Neural cell (in vitro differentiated cells): ENCODE results near the gene TAAR9. TPM values are rescaled to one million over a fixed set of nuclear protein-coding genes. Genes with fewer than 3 reads are reported as not detected.

Experiments
- H2AFZ ChIP-seq: fragments of 200-600, 300-800 bp; sonication (generic), shearing (Covaris generic); 2 replicates; pipeline ENCODE4 v1.6.0; 2014; ENCODE audit warnings: low read depth, mild to moderate bottlenecking, antibody characterized with exemption, low read length, moderate library complexity
- H3F3A ChIP-seq: fragments of 200-600 bp; shearing (Covaris generic); 2 replicates; pipeline ENCODE4 v1.6.1; 2016; ENCODE audit warnings: mild to moderate bottlenecking, moderate library complexity, mixed read lengths, antibody characterized with exemption, low read length; ENCODE audit not compliant: insufficient read depth, poor library complexity, severe bottlenecking
- H3K27ac ChIP-seq: fragments of 200-600, 300-800 bp; sonication (generic), shearing (Covaris generic); 2 replicates; pipeline ENCODE4 v1.5.1; 2014; ENCODE audit warnings: mild to moderate bottlenecking, low read length, moderate library complexity
- H3K27me3 ChIP-seq: fragments of 300-800, 200-600 bp; sonication (generic), shearing (Covaris generic); 2 replicates; pipeline ENCODE4 v1.6.0; 2014; ENCODE audit warnings: mild to moderate bottlenecking, low read depth, low read length, moderate library complexity; ENCODE audit not compliant: insufficient read depth
- H3K36me3 ChIP-seq: fragments of 300-800, 200-600 bp; sonication (generic), shearing (Covaris generic); 2 replicates; pipeline ENCODE4 v1.5.1; 2014; ENCODE audit warnings: mild to moderate bottlenecking, antibody characterized with exemption, low read length, moderate library complexity; ENCODE audit not compliant: insufficient read depth
- H3K4me2 ChIP-seq: fragments of 300-800, 200-600 bp; sonication (generic), shearing (Covaris generic); 2 replicates; pipeline ENCODE4 v1.6.0; 2014; ENCODE audit warnings: mild to moderate bottlenecking, low read length
- H3K4me3 ChIP-seq: fragments of 300-800, 200-600 bp; sonication (generic), shearing (Covaris generic); 2 replicates; pipeline ENCODE4 v1.5.1; 2014; ENCODE audit warnings: mild to moderate bottlenecking, low read length, moderate library complexity
- H3K79me2 ChIP-seq: fragments of 200-600 bp; shearing (Covaris generic); replicated peaks from 2 replicates; pipeline ENCODE4 v1.6.0; 2014; ENCODE audit warnings: mild to moderate bottlenecking, low read length, moderate library complexity; ENCODE audit not compliant: insufficient read depth
- H3K9ac ChIP-seq: fragments of 300-800, 200-600 bp; sonication (generic), shearing (Covaris generic); 2 replicates; pipeline ENCODE4 v1.6.1; 2016; ENCODE audit warnings: mild to moderate bottlenecking, low read length, mixed read lengths
- H3K9me2 ChIP-seq: fragments of 200-600 bp; shearing (Covaris generic); 2 replicates; pipeline ENCODE4 v1.6.1; 2016; ENCODE audit warnings: mild to moderate bottlenecking, low read length, mixed read lengths; ENCODE audit not compliant: insufficient read depth
- H3K9me3 ChIP-seq: fragments of 200-600, 300-800 bp; sonication (generic), shearing (Covaris generic); 2 replicates; pipeline ENCODE4 v1.6.1; 2016; ENCODE audit warnings: mild to moderate bottlenecking, mixed run types, low read length, moderate library complexity, mixed read lengths
- H4K20me1 ChIP-seq: fragments of 200-600 bp; shearing (Covaris generic); 2 replicates; pipeline ENCODE4 v1.6.1; 2016; ENCODE audit warnings: mild to moderate bottlenecking, mixed run types; ENCODE audit not compliant: insufficient read depth
- CTCF ChIP-seq: fragments of 450-650 bp; IDR thresholded peaks from 2 replicates; pipeline ENCODE4 v1.5.1; 2014; ENCODE audit warnings: antibody characterized with exemption, mild to moderate bottlenecking, moderate library complexity; ENCODE audit not compliant: poor library complexity, severe bottlenecking
- EP300 ChIP-seq: fragments of 450-650 bp; conservative IDR thresholded peaks from 2 replicates; pipeline ENCODE4 v1.6.1; 2014; ENCODE audit warnings: antibody characterized with exemption, mild to moderate bottlenecking, moderate library complexity; ENCODE audit not compliant: poor library complexity, severe bottlenecking
- EZH2 ChIP-seq: fragments of 200-600, 300-800 bp; shearing (Covaris generic), sonication (generic); IDR thresholded peaks from 2 replicates; pipeline ENCODE4 v1.6.1; 2014; ENCODE audit warnings: antibody characterized with exemption, low read length, borderline replicate concordance, mild to moderate bottlenecking; ENCODE audit not compliant: insufficient read depth, poor library complexity, severe bottlenecking
- MXI1 ChIP-seq: fragments of 450-650 bp; conservative IDR thresholded peaks from 2 replicates; pipeline ENCODE4 v1.6.1; 2014; ENCODE audit warnings: antibody characterized with exemption, mild to moderate bottlenecking; ENCODE audit not compliant: poor library complexity, severe bottlenecking
- POLR2AphosphoS5 ChIP-seq: IDR thresholded peaks from 2 replicates; pipeline ENCODE4 v1.6.1; 2012
- RAD21 ChIP-seq: fragments of 450-650 bp; conservative IDR thresholded peaks from 2 replicates; pipeline ENCODE4 v1.6.1; 2014; ENCODE audit warnings: antibody characterized with exemption, mild to moderate bottlenecking, moderate library complexity
- REST ChIP-seq: IDR thresholded peaks from 2 replicates; pipeline ENCODE4 v1.6.1; 2012; ENCODE audit warnings: borderline replicate concordance
- SMC3 ChIP-seq: fragments of 450-650 bp; conservative IDR thresholded peaks from 2 replicates; pipeline ENCODE4 v1.6.1; 2014; ENCODE audit warnings: antibody characterized with exemption, mild to moderate bottlenecking, moderate library complexity; ENCODE audit not compliant: poor library complexity
- TAF1 ChIP-seq: IDR thresholded peaks from 2 replicates; pipeline ENCODE4 v1.6.1; 2012; ENCODE audit warnings: low read depth
- polyA plus RNA-seq: library from polyadenylated mRNA; depleted of rRNA; stranded (reverse); fragments of >200 nt; gene quantifications from 2 replicates; pipeline ENCODE4 v1.2.3, GENCODE V29; 2014

Gene TAAR9
- polyA plus RNA-seq, 1 donor from 2014 or later = not detected

- Histone ChIP-seq H3K9me2 (no peaks in the 10 kb centered on the region), H4K20me1 (no peaks in the 10 kb centered on the region), H3K79me2 (no peaks in the 10 kb centered on the region), H2AFZ (no peak overlapping the region), H3K9me3 (no peaks in the 10 kb centered on the region), H3K36me3 (no peaks in the 10 kb centered on the region), H3F3A (no peaks in the 10 kb centered on the region), H3K4me2 (no peak overlapping the region), H3K9ac (no peak overlapping the region), H3K4me3 (no peak overlapping the region), H3K27ac (no peak overlapping the region), H3K27me3 (no peaks in the 10 kb centered on the region)
- TF ChIP-seq TAF1 = no peak
- no peak for TF ChIP-seq POLR2AphosphoS5
- TF ChIP-seq EP300 = no peak
- TF ChIP-seq CTCF = no peak
- no peak for TF ChIP-seq EZH2
- TF ChIP-seq REST = no peak
- TF ChIP-seq MXI1 = no peak
- no peak for TF ChIP-seq RAD21
Measured at GRCh38 chr6:132569170-132569569, 31.1 kb downstream of the TAAR9 start.

- Histone ChIP-seq H3K27me3 (no peaks in the 10 kb centered on the region), H3K9me3 (no peaks in the 10 kb centered on the region), H4K20me1 (no peaks in the 10 kb centered on the region), H3K79me2 (no peaks in the 10 kb centered on the region), H3K9me2 (no peaks in the 10 kb centered on the region), H3K4me3 (no peak within 1 kb of the TSS), H3K9ac (no peak within 1 kb of the TSS), H2AFZ (no peak within 1 kb of the TSS), H3K4me2 (no peak within 1 kb of the TSS), H3K27ac (no peak within 1 kb of the TSS), H3K36me3 (no peaks in the 10 kb centered on the region), H3F3A (no peaks in the 10 kb centered on the region)
- TF ChIP-seq CTCF (no peak), MXI1 (no peak), SMC3 (no peak), TAF1 (no peak), EZH2 (no peak)
Measured at GRCh38 chr6:132570221-132570777, 32.2 kb downstream of the TAAR9 start, which contains the start of gene TAAR6. Gene TAAR6, plus strand, starts transcription at chr6:132570322. Its CDS starts 0 bp downstream, at chr6:132570322.
